Activated CD8-positive, alpha-beta memory T cell treated with anti-CD3 and anti-CD28 coated beads for 1 hour (primary cell): ENCODE data around the gene SPEM3.
"Not testable (repeated sequence)": the region's sequence is repeated elsewhere in the genome, so short reads cannot be mapped to it uniquely, and the experiment has no call there.

Source experiments
- DNase-seq, 2 donors: peaks; one replicate each; pipeline ENCODE4 v3.0.0-alpha.2; 2020; ENCODE audit warnings: low read depth in 1 of 2; ENCODE audit errors: extremely low read depth in 1 of 2

Gene SPEM3

DNA sequence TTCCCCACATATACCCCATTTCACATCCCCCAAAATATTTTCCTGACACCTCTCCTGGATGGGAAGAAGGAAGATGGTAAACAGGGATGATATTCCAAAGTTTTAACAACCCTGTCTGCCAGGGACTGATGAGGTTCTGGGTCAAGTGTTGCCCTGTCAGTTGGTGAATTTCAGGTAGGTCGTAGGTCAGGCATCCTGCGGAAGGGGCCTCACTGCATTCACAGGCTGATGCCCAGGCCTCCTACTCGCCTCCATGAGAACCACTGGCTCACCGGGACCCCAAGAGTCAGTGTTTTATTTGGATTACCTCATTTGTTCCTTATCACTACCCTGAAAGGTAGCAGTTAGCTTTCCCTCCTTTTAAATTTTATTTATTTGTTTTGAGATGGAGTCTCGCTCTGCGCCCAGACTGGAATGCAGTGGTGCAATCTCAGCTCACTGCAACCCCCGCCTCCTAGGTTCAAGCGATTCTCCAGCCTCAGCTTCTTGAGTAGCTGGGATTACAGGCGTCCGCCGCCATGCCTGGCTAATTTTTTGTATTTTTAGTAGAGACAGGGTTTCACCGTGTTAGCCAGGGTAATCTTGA, 40.2 kb downstream of the SPEM3 start:
- DNase-seq, result no peak

DNA sequence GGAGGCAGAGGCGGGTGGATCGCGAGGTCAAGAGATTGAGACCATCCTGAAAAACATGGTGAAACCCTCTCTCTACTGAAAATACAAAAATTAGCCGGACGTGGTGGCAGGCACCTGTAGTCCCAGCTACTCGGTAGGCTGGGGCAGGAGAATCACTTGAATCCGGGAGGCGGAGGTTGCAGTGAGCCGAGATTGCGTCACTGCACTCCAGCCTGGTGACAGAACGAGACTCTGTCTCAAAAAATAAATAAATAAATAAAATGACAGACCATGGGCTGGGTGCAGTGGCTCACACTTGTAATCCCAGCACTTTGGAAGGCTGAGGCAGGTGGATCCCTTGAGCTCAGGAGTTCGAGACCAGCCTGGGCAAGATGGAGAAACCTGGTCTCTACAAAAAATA, 41.2 kb downstream of the SPEM3 start:
- DNase-seq, result not testable (repeated sequence)

DNA sequence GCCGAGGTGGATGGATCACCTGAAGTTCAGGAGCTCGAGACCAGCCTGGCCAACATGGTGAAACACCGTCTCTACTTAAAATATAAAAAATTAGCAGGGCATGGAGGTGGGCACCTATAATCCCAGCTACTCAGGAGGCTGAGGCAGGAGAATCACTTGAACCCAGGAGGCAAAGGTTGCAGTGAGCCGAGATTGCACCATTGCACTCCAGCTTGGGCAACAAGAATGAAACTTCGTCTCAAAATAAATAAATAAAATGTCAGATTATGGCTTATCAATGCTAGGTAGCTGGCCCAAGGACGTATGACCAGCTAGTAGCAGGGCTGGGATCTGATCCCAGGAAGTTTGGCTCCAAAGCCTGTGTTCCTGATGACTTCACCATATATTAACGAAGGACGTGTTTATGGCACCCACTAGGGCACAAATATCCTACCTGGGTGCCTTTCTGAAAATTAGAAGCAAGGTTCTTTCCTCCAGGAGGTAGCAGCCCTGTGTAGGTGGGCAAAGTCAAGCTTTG, 41.9 kb downstream of the SPEM3 start:
- not testable (repeated sequence) for DNase-seq

DNA sequence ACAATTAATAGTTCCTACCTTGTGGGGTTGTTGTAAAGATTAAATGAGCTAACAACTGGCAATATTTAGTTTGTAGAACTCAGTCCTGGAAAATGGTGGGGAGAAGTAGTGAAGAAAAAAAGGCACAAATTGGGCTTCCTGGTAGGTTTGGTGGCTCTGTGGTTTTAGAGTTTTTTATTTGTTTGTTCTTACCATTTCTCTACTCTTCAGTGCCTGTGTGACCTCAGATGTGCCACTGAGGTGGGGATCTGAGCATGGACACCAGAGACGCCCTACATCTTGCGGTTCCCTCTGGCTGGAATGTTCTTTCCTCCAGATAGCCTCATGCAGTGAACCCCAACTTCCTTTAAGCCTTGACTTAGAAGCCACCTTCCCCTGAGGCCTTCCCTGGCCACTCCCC, 43.1 kb downstream of the SPEM3 start:
- no peak for DNase-seq

DNA sequence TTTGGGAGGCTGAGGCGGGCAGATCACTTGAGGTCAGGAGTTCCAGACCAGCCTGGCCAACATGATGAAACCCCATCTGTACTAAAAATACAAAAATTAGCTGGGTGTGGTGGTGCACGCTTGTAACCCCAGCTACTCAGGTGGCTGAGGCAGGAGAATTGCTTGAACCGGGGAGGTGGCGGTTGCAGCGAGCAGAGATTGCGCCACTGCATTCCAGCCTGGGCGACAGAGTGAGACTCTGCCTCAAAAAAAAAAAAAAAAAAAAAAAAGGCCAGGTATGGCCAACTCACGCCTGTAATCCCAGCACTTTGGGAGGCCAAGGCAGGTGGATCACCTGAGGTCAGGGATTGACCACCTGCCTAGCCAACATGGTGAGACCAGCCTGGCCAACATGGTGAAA, 46.1 kb downstream of the SPEM3 start:
- DNase-seq, result not testable (repeated sequence)

DNA sequence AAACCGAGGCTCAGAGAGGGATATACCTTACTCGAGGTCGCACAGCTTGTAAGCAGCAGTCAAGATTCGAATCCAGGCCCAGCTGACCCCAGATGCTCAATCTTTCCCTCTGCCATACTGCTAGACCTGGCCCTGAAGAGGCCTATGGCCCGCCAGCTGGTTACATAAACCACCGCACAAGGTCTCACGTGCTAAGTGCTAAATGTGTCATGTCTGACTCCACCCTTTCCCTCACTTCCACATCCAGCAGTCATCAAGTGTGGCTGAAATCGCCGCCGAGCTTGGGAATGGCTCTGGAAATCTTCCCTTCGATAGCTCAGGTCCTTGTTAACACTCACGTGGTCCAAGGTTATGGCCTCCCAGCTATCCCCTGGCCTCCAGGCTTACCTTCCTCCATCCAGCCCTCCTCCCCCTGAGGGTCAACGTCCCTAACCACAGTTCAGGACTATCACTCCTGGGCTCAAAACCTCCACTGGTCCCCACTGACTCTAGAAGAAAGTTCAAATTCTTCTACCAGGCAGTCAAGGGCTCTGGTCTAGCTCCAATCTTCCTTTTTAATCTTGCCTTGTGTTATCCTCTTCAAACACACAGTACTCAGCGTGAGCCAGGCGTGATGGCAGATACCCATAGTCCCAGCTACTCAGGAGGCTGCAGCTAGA, 47.2 kb downstream of the SPEM3 start:
- no peak for DNase-seq

DNA sequence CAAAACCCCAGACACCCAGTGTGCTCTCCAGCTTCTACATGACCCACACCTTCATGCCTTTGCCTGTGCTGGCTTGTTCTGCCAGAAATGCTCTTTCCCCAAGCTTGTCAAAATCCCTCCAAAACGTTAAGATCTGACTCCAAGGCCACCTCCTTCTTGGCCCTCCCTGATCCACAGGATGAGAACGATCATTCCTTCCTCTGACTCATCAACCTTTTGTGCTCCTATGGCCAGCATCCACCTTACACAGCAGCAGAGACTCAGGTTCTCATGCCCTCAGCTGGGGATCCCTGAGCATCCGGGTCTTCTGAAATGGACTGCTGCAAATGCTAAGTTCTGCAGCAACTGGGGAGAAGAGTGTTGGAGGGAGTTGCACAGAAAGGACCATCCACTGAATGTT, 47.8 kb downstream of the SPEM3 start:
- no peak for DNase-seq

DNA sequence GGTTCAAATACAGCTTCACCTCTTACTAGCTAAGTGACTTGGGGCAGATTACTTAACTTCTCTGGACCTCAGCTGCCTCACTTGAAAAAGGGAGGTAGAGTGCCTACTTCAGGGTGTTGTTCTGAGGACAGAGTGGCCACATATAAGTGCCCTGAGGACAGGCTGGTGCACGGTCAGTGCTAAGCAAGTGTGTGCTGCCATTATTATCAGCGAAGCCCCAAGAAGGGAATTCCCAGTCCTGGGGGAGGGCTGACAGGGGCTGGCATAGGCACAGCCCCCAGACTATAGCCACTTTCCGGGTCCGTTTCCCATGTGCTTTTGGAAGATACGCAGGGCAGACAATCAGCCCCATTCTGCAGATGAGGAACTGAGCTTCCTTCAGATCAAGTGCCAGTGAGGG, 48.3 kb downstream of the SPEM3 start:
- DNase-seq, result no peak

DNA sequence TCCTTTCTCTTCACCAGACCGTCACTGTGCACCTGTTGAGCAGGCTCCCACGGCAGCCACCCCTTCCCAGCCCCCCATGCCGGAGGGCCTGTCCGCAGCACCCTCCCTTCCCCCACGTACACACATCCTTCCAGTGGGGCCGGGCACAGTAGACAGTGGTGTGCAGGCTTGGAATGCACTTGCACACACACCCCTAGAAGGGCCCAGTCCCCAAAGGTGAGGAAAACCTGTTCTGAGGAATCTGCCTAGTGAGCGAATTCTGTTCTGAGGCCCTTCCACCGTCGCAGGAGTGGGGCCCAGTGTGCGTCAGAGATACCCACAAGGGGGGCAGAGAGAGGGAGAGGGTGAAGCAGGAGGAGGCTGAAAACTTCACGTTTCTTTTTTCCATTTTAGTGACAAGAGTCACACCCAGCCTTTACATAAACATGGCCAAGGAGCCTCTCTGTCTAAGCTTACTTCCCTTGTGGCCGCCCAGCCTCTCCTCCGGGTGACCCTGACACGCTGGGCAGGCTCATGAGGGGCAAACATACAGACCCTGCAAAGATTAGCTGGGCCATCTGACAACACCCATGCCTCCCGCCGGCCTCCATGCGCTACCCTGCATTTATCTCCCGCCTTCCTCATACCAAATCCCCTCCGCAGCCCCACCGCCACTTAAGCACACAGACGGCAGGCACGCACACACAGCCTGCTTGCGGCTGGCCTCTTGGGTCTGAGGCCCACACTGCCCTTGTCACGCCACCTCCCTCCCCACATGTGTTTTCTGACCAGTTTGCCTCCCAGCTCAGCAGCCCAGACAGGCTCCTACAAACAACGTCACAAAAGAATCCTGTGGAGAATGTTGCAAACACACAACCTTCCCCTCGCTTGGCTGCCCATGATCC, 49.0 kb downstream of the SPEM3 start:
- peak in 1 of 2 donors; percentile 42 for DNase-seq

DNA sequence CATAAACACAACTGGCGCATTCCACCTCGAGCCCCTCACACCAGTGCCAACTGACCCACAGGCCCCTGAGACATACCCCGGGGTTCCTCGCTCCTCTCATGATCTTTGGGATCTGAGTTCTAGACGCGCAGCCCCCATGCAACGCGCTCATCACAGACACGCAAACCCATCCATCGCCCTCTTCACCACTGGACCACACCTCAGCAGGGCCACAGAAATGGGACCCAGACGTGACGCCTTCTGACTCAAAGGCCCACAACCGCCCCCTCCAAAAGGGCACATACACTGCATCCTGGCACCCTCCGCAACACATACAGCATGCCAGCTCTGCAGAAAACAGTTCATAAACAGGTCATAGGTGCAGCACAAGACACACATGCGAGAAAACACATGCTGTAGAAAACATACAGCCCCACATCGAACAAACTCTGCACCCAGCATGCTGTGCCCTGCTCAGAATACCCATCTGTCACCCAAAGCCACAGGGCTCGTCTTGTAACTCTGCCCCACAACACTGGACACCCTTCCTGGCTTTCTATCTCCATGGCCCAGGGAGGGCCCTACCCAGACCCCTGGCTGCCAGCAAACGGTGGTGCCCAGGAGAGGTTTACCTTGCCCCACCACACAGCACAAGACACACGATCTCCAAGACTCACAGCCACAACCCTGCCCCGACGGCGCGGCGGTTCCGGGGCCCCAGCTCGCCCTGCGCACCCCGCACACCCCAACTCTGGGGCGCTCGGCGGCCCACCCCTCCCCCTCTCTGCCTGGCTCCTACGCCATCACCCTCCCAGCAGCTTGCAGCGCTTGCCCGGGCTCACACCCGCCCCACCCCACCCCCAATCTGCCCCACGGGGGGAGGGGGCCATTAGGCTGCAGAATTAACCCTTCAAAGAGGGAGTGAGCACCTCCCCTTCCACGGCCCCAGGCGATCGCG, 49.9 kb downstream of the SPEM3 start:
- DNase-seq, result peak; percentile 51

DNA sequence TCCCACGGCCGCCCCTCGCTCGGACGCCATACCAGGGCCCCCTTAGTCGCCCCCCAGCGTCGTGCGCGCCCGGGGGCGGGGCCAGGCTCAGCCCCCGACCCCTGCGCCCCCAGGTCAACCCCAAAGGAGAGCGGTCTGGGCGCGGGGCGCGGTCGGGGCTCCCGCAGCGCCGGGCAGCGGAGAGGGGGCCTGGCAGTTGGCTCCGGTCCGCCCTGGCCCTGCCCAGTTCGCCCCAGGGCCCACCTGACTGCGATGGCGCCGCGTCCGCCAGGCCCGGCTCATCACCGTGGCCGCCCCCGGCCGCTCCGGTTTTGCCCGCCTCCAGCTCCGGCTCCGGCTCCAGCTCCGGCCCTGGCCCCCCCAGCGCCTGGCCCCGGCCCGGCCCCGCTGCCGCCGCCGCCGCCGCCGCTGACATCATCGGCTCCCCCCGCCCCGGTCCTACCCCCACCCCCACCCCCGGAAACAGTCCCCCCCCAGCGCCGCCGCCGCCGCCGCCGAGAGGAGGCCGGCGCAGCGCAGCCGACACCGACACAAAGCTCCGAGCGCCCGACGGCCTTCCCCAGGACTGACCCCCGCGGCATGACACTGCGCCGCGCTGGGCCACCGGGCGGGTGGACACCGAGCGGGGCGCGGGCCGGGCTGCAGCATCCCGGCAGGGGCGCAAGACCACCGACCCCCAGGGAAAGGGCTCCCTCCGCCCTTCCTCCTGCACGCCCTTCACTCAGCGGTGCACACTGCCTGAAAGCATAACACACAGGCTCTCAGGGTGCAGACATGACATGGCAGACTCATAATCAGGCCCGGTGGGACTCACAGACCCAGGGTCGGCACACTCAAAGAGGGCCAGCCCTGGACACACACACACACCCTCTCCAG, 50.8 kb downstream of the SPEM3 start, which contains the start of gene ZBTB4:
TSS of gene ZBTB4 (minus strand) at position 419 of the 876 bp plus-strand sequence. CDS start 12,830 bp downstream, outside the sequence.
- DNase-seq, result peak in 1 of 2 donors; percentile 65

DNA sequence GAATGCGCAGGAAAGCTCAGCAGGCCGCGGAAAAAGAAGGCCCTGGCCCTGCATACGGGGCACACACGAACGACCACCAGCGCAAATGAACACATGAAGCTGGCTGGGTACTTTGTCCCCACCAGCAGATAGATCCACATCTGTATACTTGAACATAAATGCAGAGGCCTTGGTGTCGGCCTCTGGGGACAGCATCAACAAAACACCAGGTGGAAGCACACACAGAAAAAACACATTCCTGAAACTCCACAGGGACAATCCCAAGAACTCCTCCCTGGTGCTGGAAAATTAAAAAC, 51.4 kb downstream of the SPEM3 start:
- no peak for DNase-seq

DNA sequence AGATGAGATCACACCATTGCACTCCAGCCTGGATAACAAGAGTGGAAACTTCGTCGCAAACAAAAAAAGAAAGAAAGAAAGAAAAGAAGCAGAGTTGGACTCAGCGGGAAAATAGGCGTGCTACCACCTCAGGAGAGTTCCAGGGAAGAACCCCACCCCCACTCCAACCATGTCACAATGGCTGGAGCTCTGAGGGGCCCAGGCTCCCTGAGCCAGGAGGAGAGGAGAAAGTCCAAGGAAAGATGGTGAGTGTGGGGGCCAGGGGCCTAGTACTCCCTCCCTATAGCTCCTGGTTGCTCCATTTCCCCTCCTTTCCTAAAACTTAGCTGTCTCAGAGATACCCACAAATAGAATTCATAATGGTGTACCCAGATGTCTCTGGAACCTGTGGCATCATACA, 52.6 kb downstream of the SPEM3 start, which contains the start of gene SLC35G6:
TSS of gene SLC35G6 (plus strand) at position 172 of the 400 bp plus-strand sequence. CDS start at position 243, 71 bp downstream.
- not testable (repeated sequence) for DNase-seq

DNA sequence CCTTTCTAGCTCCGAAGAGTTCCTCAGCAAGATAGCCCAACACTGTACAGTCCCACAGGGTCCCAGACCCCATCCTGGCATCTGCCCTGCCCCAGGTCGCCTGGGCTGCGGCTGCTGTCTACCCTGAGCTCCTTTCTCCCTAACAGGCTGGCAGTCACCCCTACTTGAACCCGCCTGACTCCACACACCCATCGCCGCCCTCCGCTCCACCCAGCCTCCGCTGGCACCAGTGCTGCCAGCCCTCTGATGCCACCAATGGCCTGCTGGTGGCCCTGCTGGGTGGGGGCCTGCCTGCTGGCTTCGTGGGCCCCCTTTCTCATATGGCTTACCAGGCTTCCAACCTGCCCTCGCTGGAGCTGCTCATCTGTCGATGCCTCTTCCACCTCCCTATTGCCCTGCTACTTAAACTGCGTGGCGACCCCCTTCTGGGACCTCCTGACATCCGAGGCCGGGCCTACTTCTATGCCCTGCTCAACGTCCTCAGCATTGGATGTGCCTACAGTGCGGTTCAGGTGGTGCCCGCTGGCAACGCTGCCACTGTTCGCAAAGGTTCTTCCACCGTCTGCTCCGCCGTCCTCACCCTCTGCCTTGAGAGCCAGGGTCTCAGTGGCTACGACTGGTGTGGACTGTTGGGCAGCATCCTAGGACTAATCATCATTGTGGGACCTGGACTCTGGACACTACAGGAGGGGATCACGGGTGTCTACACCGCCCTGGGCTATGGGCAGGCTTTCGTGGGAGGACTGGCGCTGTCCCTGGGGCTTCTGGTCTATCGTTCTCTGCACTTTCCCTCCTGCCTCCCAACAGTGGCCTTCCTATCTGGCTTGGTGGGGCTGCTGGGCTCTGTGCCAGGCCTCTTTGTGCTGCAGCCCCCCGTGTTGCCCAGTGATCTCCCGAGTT, 53.4 kb downstream of the SPEM3 start:
- DNase-seq, result not testable (repeated sequence)
